Gastrocnemius medialis (tissue), 4 donors: ENCODE results near the gene LATS2. TPM values are rescaled to one million over a fixed set of nuclear protein-coding genes. Genes with fewer than 3 reads are reported as not detected.
A peak's percentile ranks its signal among the peaks of the same experiment; 100 is the strongest.

Source experiments
- ATAC-seq, 2 donors: fragments of 150-250 bp; one replicate each; pipeline ENCODE4 v1.9.1; 2016
- DNase-seq, 2 donors: peaks; one replicate each; pipeline ENCODE4 v3.0.0-alpha.2; 2019
- H3K27ac ChIP-seq, 4 donors: fragments of 200-600 bp; sonication (generic); 1 replicate in 1 of 4; 2 replicates in 3 of 4; pipeline ENCODE4 v1.5.1; 2016 to 2018; ENCODE audit warnings: mild to moderate bottlenecking in 2 of 4, moderate library complexity in 1 of 4
- H3K27me3 ChIP-seq, 3 donors: fragments of 200-600 bp; sonication (generic) in 2 of 3; 1 replicate in 1 of 3; 2 replicates in 2 of 3; pipeline versions ENCODE4 v1.5.1 to v1.6.0; 2016 to 2019; ENCODE audit warnings: mild to moderate bottlenecking in 1 of 3, moderate library complexity in 1 of 3
- H3K36me3 ChIP-seq, 2 donors: fragments of 200-600 bp; sonication (generic) in 1 of 2; one replicate each; pipeline ENCODE4 v1.5.1; 2017 to 2018
- H3K4me1 ChIP-seq, 2 donors: fragments of 200-600 bp; sonication (generic) in 1 of 2; one replicate each; pipeline ENCODE4 v1.5.1; 2016 to 2017; ENCODE audit warnings: mild to moderate bottlenecking in 2 of 2
- H3K4me3 ChIP-seq, 4 donors: fragments of 200-600 bp; sonication (generic) in 3 of 4; 1 replicate in 1 of 4; 2 replicates in 3 of 4; pipeline ENCODE4 v1.5.1; 2016 to 2019; ENCODE audit warnings: mild to moderate bottlenecking in 2 of 4
- H3K9me3 ChIP-seq, 3 donors: fragments of 200-600 bp; sonication (generic) in 2 of 3; 1 replicate in 1 of 3; 2 replicates in 2 of 3; pipeline ENCODE4 v1.5.1; 2016 to 2019
- POLR2A ChIP-seq, 2 donors: fragments of 450-650 bp; IDR thresholded peaks; one replicate each; pipeline ENCODE4 v1.6.1; 2017; ENCODE audit warnings: antibody characterized with exemption in 2 of 2, mild to moderate bottlenecking in 2 of 2, moderate library complexity in 2 of 2
- in situ Hi-C, 4 donors: fragments of 200-750 bp; cut with MboI; loops; one replicate each; pipeline versions ENCODE4 v1.15.0 to v1.8.0; 2017; ENCODE audit warnings: low sequenced_read_pairs in 4 of 4
- intact Hi-C: fragments of 100-400 bp; cut with DNase I; formaldehyde crosslinking; loops from one replicate; pipeline ENCODE4 v1.15.1; 2023; ENCODE audit warnings: low total_unique reads
- total RNA-seq, 4 donors: library from RNA; depleted of rRNA; stranded (reverse); fragments of >200 nt; gene quantifications; one replicate each; pipeline versions ENCODE4 v1.1.0 to v1.2.3, GENCODE V29; 2016
- TF ChIP-seq, protein P1 (sequence below), 5 experiments: fragments of 450-650 bp in 3 of 5; fragments of 200-600 bp in 2 of 5; sonication (generic) in 2 of 5; IDR thresholded peaks in 4 of 5; conservative IDR thresholded peaks in 1 of 5; 1 replicate in 4 of 5; 2 replicates in 1 of 5; pipeline ENCODE4 v1.5.1; 2016 to 2019; ENCODE audit warnings: antibody characterized with exemption in 5 of 5, mild to moderate bottlenecking in 3 of 5, moderate library complexity in 3 of 5

Gene LATS2
- total RNA-seq, 4 donors from 2014 or later: 11.5 to 34.1 (median 18.8) TPM

DNA sequence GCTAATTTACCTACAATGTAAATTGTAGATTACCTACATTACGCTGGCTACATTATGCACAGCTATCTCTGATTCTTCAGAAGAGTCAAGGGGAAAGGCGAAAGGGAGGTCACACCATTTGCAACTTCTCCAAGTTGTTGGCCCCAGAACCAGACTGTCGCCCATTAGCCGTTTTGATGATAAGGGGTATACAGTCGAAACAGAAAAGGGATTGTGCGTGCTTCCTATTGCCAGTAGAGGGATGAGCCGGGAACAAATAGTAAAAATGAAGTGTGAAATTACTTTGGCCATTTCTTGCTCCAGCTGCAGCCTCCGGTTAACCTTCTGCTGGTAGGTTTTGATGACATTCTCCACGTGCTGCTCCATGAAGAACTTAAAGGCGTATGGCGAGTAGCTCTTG, 73.8 kb downstream of the LATS2 start:
- peaks cover 0 to 3% of the 10 kb centered on the region in 2 donors for H3K4me1 ChIP-seq
- ATAC-seq (no peak), DNase-seq (no peak)
- H3K36me3 ChIP-seq: peaks cover 0 to 35% of the 10 kb centered on the region in 2 donors
- TF ChIP-seq, protein P1, sequence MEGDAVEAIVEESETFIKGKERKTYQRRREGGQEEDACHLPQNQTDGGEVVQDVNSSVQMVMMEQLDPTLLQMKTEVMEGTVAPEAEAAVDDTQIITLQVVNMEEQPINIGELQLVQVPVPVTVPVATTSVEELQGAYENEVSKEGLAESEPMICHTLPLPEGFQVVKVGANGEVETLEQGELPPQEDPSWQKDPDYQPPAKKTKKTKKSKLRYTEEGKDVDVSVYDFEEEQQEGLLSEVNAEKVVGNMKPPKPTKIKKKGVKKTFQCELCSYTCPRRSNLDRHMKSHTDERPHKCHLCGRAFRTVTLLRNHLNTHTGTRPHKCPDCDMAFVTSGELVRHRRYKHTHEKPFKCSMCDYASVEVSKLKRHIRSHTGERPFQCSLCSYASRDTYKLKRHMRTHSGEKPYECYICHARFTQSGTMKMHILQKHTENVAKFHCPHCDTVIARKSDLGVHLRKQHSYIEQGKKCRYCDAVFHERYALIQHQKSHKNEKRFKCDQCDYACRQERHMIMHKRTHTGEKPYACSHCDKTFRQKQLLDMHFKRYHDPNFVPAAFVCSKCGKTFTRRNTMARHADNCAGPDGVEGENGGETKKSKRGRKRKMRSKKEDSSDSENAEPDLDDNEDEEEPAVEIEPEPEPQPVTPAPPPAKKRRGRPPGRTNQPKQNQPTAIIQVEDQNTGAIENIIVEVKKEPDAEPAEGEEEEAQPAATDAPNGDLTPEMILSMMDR (IDR thresholded peaks at IDR 0.05 in 4 of 5, conservative IDR thresholded peaks at IDR 0.05 in 1 of 5): no peak
- no peak for TF ChIP-seq POLR2A (IDR thresholded peaks at IDR 0.05)
- H3K9me3 ChIP-seq: no peaks in the 10 kb centered on the region
- H3K27ac ChIP-seq: no peak overlapping the region
- in situ Hi-C loops (no loop called here), intact Hi-C loops (loop anchor here (5.0 kb wide), 1 partner anchor 490 kb away; no protein-coding TSS in a partner anchor)
- no peaks in the 10 kb centered on the region for H3K27me3 ChIP-seq
- no peak overlapping the region for H3K4me3 ChIP-seq

DNA sequence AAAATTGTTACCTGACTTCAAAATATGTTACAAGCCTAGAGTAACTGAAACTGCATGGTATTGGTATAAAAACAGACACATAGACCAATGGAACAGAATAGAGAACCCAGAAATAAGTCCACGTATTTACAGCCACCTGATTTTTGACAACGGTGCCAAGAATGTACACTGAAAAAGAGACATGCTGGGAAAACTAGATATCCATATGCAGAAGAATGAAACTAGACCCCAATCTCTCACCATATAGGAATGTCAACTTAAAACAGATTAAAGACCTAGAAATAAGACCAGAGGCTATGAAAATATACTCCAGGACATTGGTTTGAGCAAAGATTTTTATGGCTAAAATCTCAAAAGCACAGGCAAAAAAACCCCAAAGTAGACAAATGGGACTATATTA, 76.5 kb downstream of the LATS2 start:
- no peak overlapping the region for H3K4me3 ChIP-seq
- no peak for TF ChIP-seq POLR2A (IDR thresholded peaks at IDR 0.05)
- TF ChIP-seq, protein P1 (IDR thresholded peaks at IDR 0.05 in 4 of 5, conservative IDR thresholded peaks at IDR 0.05 in 1 of 5): no peak
- H3K27ac ChIP-seq: peak overlapping the region in 2 of 4 donors; percentile 30 to 40
- no peaks in the 10 kb centered on the region for H3K27me3 ChIP-seq
- ATAC-seq (no peak), DNase-seq (no peak)
- H3K4me1 ChIP-seq: peaks cover 0 to under 1% of the 10 kb centered on the region in 2 donors
- H3K9me3 ChIP-seq: no peaks in the 10 kb centered on the region
- in situ Hi-C loops: no loop called here
- peaks cover 6 to 54% of the 10 kb centered on the region in 2 donors for H3K36me3 ChIP-seq
- intact Hi-C loops: loop anchor here (5.0 kb wide), 1 partner anchor 492 kb away; no protein-coding TSS in a partner anchor

DNA sequence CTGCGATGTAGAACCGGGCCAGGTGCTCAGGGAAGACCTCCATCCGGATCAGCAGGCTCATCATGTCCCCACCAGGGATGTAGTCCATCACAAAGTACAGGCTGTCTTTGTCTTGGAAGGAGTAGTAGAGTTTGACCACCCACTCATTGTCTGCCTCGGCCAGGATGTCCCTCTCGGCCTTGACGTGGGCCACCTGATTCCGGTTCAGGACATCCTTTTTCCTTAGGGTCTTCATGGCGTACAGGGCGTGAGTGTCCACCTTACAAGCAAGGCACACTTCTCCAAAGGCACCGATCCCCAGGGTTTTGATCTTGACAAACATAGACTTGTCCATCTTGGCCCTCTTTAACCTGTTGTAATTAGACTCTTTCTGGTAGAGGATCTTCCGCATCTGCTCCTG, 78.0 kb downstream of the LATS2 start:
- intact Hi-C loops (no loop called here), in situ Hi-C loops (no loop called here)
- no peak for DNase-seq
- Histone ChIP-seq H3K27me3 (no peaks in the 10 kb centered on the region), H3K36me3 (peaks cover 7 to 61% of the 10 kb centered on the region in 2 donors), H3K4me3 (no peak overlapping the region), H3K4me1 (no peaks in the 10 kb centered on the region), H3K27ac (no peak overlapping the region), H3K9me3 (no peaks in the 10 kb centered on the region)
- no peak for ATAC-seq
- TF ChIP-seq, protein P1 (IDR thresholded peaks at IDR 0.05 in 4 of 5, conservative IDR thresholded peaks at IDR 0.05 in 1 of 5): no peak
- TF ChIP-seq POLR2A (IDR thresholded peaks at IDR 0.05): no peak

DNA sequence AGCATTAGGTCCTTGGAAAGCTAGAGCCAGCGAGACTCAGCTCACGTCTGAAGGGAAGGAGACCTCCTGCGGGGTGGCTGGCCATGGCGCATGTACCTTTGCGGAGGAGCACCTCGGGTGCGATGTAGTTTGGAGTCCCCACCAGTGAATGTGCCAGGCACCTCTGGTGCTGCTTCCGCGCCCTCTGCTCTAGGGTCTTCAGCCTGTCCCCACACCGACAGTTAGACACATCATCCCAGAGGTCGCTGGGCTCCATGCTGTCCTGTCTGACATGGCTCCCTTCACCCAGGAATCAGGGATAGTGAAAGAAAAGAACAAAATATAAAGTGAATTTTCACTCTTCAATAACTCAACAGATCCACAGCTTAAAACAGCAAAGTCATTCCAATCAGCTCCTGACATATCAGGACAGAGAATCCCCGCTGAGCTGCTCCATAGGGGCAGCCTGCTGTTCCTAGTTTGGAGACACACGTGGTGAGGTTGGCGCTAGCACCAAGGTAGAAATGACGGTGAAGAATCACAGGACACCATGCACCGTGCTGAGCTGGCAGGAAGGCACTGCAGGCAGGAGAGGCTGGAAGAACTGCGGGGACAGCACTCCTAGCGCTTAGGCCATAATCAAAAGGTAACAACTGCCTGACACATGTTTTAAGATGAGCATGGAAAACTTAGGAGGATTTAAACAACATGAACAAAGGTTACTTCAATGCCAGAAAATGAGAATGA, 79.9 kb downstream of the LATS2 start:
- in situ Hi-C loops: no loop called here
- no peaks in the 10 kb centered on the region for H3K4me1 ChIP-seq
- peaks cover 7 to 68% of the 10 kb centered on the region in 2 donors for H3K36me3 ChIP-seq
- no peaks in the 10 kb centered on the region for H3K27me3 ChIP-seq
- ATAC-seq (no peak), DNase-seq (no peak)
- H3K4me3 ChIP-seq: no peak overlapping the region
- intact Hi-C loops: no loop called here
- no peaks in the 10 kb centered on the region for H3K9me3 ChIP-seq
- H3K27ac ChIP-seq: no peak overlapping the region
- no peak for TF ChIP-seq POLR2A (IDR thresholded peaks at IDR 0.05)
- TF ChIP-seq, protein P1 (IDR thresholded peaks at IDR 0.05 in 4 of 5, conservative IDR thresholded peaks at IDR 0.05 in 1 of 5): no peak
